ENCODE measurements around the gene SLC35G6. TPM values are rescaled to one million over a fixed set of nuclear protein-coding genes. Genes with fewer than 3 reads are reported as not detected.
"Not testable (repeated sequence)": the region's sequence is repeated elsewhere in the genome, so short reads cannot be mapped to it uniquely, and the experiment has no call there.

The SLC35G6 gene
- total RNA-seq, 2 experiments from 2014 or later: not detected

- H3K4me3 ChIP-seq (ENCODE audit: low read depth, low read length, poor library complexity, severe bottlenecking): no peak overlapping the region
- no peak for TF ChIP-seq EZH2phosphoT487 (IDR thresholded peaks at IDR 0.05; ENCODE audit: borderline replicate concordance, low read depth, low read length)
- no peak for TF ChIP-seq CTCF (conservative IDR thresholded peaks at IDR 0.05; ENCODE audit: low read length)
- no TSS peak for BruUV-seq (replicated peaks)
- no peak overlapping the region for H3K27ac ChIP-seq (ENCODE audit: low read depth, low read length, poor library complexity, severe bottlenecking)
- H2AFZ ChIP-seq (ENCODE audit: low read length): no peak overlapping the region
- H3K4me2 ChIP-seq (ENCODE audit: low read length): no peak overlapping the region
- no peaks in the 10 kb centered on the region for H3K79me2 ChIP-seq (ENCODE audit: insufficient read depth, low read depth, low read length)
- DNase-seq (ENCODE audit: low spot score): no peak
- H3K9me2 ChIP-seq (ENCODE audit: insufficient read depth, low read length): no peaks in the 10 kb centered on the region
- intact Hi-C loops (cut with micrococcal nuclease; ENCODE audit: unreplicated experiment): no loop called here
- ChIA-PET POLR2A (no interaction called here), CTCF (ENCODE audit: unreplicated experiment) (no interaction called here)
- H4K20me1 ChIP-seq (ENCODE audit: insufficient read depth, low read length): no peaks in the 10 kb centered on the region
- no peaks in the 10 kb centered on the region for H3K36me3 ChIP-seq (ENCODE audit: insufficient read depth, low read length)
- no peaks in the 10 kb centered on the region for H3K9me3 ChIP-seq (ENCODE audit: low read length)
- H3K4me1 ChIP-seq (ENCODE audit: insufficient read depth, low read length, poor library complexity, severe bottlenecking): peaks cover 11% of the 10 kb centered on the region
Measured at GRCh38 chr17:7471729-7472128, 9.5 kb upstream of the SLC35G6 start.

GRCh38 chr17:7474767-7475166 is 6.5 kb upstream of the SLC35G6 start:
- H3K9me3 ChIP-seq (ENCODE audit: low read length); H3K4me3 ChIP-seq (ENCODE audit: low read depth, low read length, poor library complexity, severe bottlenecking); H3K79me2 ChIP-seq (ENCODE audit: insufficient read depth, low read depth, low read length); H3K9me2 ChIP-seq (ENCODE audit: insufficient read depth, low read length); H3K4me2 ChIP-seq (ENCODE audit: low read length); BruUV-seq (replicated peaks); H2AFZ ChIP-seq (ENCODE audit: low read length); H3K36me3 ChIP-seq (ENCODE audit: insufficient read depth, low read length); H3K4me1 ChIP-seq (ENCODE audit: insufficient read depth, low read length, poor library complexity, severe bottlenecking); DNase-seq (ENCODE audit: low spot score); H4K20me1 ChIP-seq (ENCODE audit: insufficient read depth, low read length); intact Hi-C loops (cut with micrococcal nuclease; ENCODE audit: unreplicated experiment); CTCF ChIA-PET (ENCODE audit: unreplicated experiment); H3K27ac ChIP-seq (ENCODE audit: low read depth, low read length, poor library complexity, severe bottlenecking): not testable (repeated sequence)
- POLR2A ChIA-PET: interaction anchor here (0.8 kb wide), 1 partner anchor 92 kb away, joined by 3 read pairs; no protein-coding TSS in a partner anchor

GRCh38 chr17:7475764-7476422 is 5.4 kb upstream of the SLC35G6 start:
- ChIA-PET POLR2A (interaction anchor here (0.6 to 1.1 kb wide), 5 partner anchors 8 to 255 kb away, joined by 3 to 5 read pairs (median 3); partner anchors contain the start of genes POLR2A and TMEM256), CTCF (ENCODE audit: unreplicated experiment) (no interaction called here)
- DNase-seq (ENCODE audit: low spot score): no peak
- intact Hi-C loops (cut with micrococcal nuclease; ENCODE audit: unreplicated experiment): no loop called here
- Histone ChIP-seq H4K20me1 (ENCODE audit: insufficient read depth, low read length) (no peaks in the 10 kb centered on the region), H3K9me3 (ENCODE audit: low read length) (no peaks in the 10 kb centered on the region), H2AFZ (ENCODE audit: low read length) (no peak overlapping the region), H3K4me3 (ENCODE audit: low read depth, low read length, poor library complexity, severe bottlenecking) (no peak overlapping the region), H3K79me2 (ENCODE audit: insufficient read depth, low read depth, low read length) (no peaks in the 10 kb centered on the region), H3K36me3 (ENCODE audit: insufficient read depth, low read length) (no peaks in the 10 kb centered on the region), H3K4me1 (ENCODE audit: insufficient read depth, low read length, poor library complexity, severe bottlenecking) (peaks cover 6% of the 10 kb centered on the region), H3K4me2 (ENCODE audit: low read length) (no peak overlapping the region), H3K27ac (ENCODE audit: low read depth, low read length, poor library complexity, severe bottlenecking) (no peak overlapping the region), H3K9me2 (ENCODE audit: insufficient read depth, low read length) (no peaks in the 10 kb centered on the region)
- TF ChIP-seq CTCF (conservative IDR thresholded peaks at IDR 0.05; ENCODE audit: low read length) (no peak), EZH2phosphoT487 (IDR thresholded peaks at IDR 0.05; ENCODE audit: borderline replicate concordance, low read depth, low read length) (no peak)
- BruUV-seq (replicated peaks): no TSS peak
